ENCODE data around the gene SLC17A3.

The SLC17A3 gene

DNA sequence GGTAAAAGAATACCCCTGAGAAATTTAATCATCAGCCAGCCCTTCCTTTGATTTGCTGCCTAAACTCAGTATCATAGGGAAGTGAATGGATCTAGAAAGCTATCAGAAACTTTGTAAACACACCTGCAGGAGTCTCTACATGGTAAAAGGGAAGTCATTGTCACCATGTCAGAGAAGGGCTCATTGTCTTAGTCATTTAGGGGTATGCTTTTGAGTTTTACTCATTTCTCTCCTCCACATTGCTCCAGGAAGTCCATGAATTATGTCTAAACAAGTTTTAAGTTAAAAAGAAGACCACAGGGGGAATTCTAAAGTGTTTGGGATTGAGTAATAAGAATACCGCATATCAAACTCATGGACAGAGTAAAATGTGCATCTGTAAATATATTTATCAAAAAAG is 44.7 kb downstream of the SLC17A3 start:
- no peak overlapping the region for H3K4me3 ChIP-seq (ENCODE audit: low read depth, low read length)
- no peak for DNase-seq (ENCODE audit: low read depth, low spot score)
- in situ Hi-C loops (cut with HindIII; ENCODE audit: low sequenced_read_pairs), result no loop called here
- TF ChIP-seq, protein P1, sequence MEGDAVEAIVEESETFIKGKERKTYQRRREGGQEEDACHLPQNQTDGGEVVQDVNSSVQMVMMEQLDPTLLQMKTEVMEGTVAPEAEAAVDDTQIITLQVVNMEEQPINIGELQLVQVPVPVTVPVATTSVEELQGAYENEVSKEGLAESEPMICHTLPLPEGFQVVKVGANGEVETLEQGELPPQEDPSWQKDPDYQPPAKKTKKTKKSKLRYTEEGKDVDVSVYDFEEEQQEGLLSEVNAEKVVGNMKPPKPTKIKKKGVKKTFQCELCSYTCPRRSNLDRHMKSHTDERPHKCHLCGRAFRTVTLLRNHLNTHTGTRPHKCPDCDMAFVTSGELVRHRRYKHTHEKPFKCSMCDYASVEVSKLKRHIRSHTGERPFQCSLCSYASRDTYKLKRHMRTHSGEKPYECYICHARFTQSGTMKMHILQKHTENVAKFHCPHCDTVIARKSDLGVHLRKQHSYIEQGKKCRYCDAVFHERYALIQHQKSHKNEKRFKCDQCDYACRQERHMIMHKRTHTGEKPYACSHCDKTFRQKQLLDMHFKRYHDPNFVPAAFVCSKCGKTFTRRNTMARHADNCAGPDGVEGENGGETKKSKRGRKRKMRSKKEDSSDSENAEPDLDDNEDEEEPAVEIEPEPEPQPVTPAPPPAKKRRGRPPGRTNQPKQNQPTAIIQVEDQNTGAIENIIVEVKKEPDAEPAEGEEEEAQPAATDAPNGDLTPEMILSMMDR (IDR thresholded peaks at IDR 0.05; ENCODE audit: low read depth, low read length), result no peak

DNA sequence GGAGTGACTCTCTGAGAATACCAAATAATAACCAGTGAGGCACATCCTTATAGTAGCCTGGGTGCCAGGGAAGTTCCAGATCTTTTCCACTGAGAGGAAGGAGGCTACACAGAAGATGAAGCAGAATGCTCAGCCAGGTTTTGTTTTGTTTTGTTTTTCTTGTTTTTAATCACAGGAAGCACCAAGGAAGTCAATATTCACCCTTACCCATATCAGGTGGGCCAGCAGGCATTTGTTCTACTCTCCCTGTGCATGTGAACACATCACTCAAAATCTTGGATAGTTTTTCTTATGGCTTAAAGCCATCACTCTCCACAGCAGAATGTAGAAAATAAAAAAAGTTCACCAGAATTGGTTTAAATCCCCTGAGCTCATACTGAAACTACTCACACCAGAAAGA is 52.7 kb downstream of the SLC17A3 start:
- no peak for DNase-seq (ENCODE audit: low read depth, low spot score)
- no peak overlapping the region for H3K4me3 ChIP-seq (ENCODE audit: low read depth, low read length)
- TF ChIP-seq, protein P1 (IDR thresholded peaks at IDR 0.05; ENCODE audit: low read depth, low read length), result no peak
- in situ Hi-C loops (cut with HindIII; ENCODE audit: low sequenced_read_pairs), result no loop called here

DNA sequence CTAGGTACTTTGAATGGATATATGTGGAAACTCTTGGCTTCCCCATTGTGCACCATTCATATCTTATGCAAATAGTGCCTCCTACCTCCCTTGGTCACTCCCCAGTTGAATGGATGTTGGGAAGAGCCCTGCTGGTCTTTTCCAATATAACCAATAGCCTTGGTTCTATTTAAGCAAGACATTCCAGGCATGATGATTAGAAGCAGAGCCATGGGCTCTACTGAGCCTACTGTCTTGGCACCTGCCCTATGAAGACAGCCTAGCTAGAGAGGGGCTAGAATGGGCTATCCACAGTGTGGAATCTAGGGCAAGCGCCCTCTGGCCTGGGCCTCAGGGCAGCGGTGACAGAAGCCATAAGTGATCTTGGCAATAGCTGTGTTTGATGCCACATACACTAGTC is 57.8 kb downstream of the SLC17A3 start:
- in situ Hi-C loops (cut with HindIII; ENCODE audit: low sequenced_read_pairs), result no loop called here
- no peak overlapping the region for H3K4me3 ChIP-seq (ENCODE audit: low read depth, low read length)

GRCh38 chr6:25815194-25815593 is 58.8 kb downstream of the SLC17A3 start:
- H3K4me3 ChIP-seq (ENCODE audit: low read depth, low read length), result no peak overlapping the region
- no peak for DNase-seq (ENCODE audit: low read depth, low spot score)
- TF ChIP-seq, protein P1 (IDR thresholded peaks at IDR 0.05; ENCODE audit: low read depth, low read length), result no peak
- in situ Hi-C loops (cut with HindIII; ENCODE audit: low sequenced_read_pairs), result no loop called here

More for the DNA sequence above, 57.8 kb downstream of the SLC17A3 start:
- no peak for DNase-seq (ENCODE audit: low read depth, low spot score)
- TF ChIP-seq, protein P1 (IDR thresholded peaks at IDR 0.05; ENCODE audit: low read depth, low read length), result no peak

- in situ Hi-C loops (cut with HindIII; ENCODE audit: low sequenced_read_pairs), result no loop called here
These were observed 69.2 kb downstream of the SLC17A3 start for GRCh38 chr6:25804804-25805203.

DNA sequence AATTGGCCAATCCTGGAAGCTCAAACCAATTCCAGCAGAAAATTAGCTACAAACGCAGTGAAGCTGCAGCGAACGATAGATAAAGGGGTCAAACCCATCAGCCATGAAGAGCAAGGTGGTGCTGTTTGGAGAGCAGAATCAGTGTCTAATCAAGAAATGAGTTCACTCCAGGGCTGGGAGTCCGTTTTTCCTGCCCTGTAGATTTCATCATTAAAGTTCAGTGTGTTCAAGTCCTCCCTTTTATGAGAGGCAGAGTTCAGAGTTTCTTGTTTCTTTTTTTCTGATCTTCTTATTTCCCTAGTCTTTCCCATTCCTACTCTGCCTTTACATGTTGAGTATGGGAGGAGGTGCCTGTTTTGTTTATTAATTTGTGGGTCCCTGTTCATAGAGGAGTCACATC is 72.6 kb downstream of the SLC17A3 start:
- no peak for DNase-seq (ENCODE audit: low read depth, low spot score)
- TF ChIP-seq, protein P1 (IDR thresholded peaks at IDR 0.05; ENCODE audit: low read depth, low read length), result no peak
- in situ Hi-C loops (cut with HindIII; ENCODE audit: low sequenced_read_pairs), result no loop called here
- no peak overlapping the region for H3K4me3 ChIP-seq (ENCODE audit: low read depth, low read length)

More at GRCh38 chr6:25804804-25805203, 69.2 kb downstream of the SLC17A3 start:
- no peak for DNase-seq (ENCODE audit: low read depth, low spot score)
- no peak overlapping the region for H3K4me3 ChIP-seq (ENCODE audit: low read depth, low read length)
- TF ChIP-seq, protein P1 (IDR thresholded peaks at IDR 0.05; ENCODE audit: low read depth, low read length), result no peak
